Stomach (tissue), 9 donors: ENCODE data around the gene RHOXF2B. TPM values are rescaled to one million over a fixed set of nuclear protein-coding genes. Genes with fewer than 3 reads are reported as not detected.
"Not testable (repeated sequence)": the region's sequence is repeated elsewhere in the genome, so short reads cannot be mapped to it uniquely, and the experiment has no call there.

Experiments
- DNase-seq, 2 donors: peaks; one replicate each; pipeline versions ENCODE4 v3.0.0 to v3.0.0-alpha.2; 2013 to 2019
- H3K27ac ChIP-seq, 5 donors: fragments of 200-600 bp in 4 of 5; sonication (generic) in 4 of 5; one replicate each; pipeline ENCODE4 v1.5.1; 2013 to 2019; ENCODE audit warnings: mild to moderate bottlenecking in 1 of 5, moderate library complexity in 1 of 5
- H3K27me3 ChIP-seq, 3 donors: fragments of 200-600 bp; sonication (generic); one replicate each; pipeline ENCODE4 v1.5.1; 2017 to 2019; ENCODE audit warnings: mixed run types in 1 of 3
- H3K36me3 ChIP-seq, 4 donors: fragments of 200-600 bp; sonication (generic); 1 replicate in 3 of 4; 2 replicates in 1 of 4; pipeline ENCODE4 v1.5.1; 2016 to 2019
- H3K4me1 ChIP-seq, 4 donors: fragments of 200-600 bp; sonication (generic); one replicate each; pipeline ENCODE4 v1.5.1; 2016 to 2019
- H3K4me3 ChIP-seq, 4 donors: fragments of 200-600 bp; sonication (generic) in 3 of 4; one replicate each; pipeline ENCODE4 v1.5.1; 2016 to 2019; ENCODE audit warnings: mild to moderate bottlenecking in 1 of 4
- H3K9me3 ChIP-seq, 4 donors: fragments of 200-600 bp; sonication (generic); one replicate each; pipeline ENCODE4 v1.5.1; 2016 to 2019
- EP300 ChIP-seq: sonication (generic); formaldehyde crosslinking; IDR thresholded peaks from one replicate; pipeline ENCODE4 v1.6.1; 2017; ENCODE audit warnings: antibody characterized with exemption
- POLR2A ChIP-seq, 4 donors: fragments of 450-650 bp; IDR thresholded peaks; one replicate each; pipeline ENCODE4 v1.6.1; 2016; ENCODE audit warnings: antibody characterized with exemption in 4 of 4, control low read depth in 2 of 4, mild to moderate bottlenecking in 1 of 4, moderate library complexity in 1 of 4
- POLR2AphosphoS5 ChIP-seq, 3 donors: sonication (generic); formaldehyde crosslinking; IDR thresholded peaks; one replicate each; pipeline ENCODE4 v1.6.1; 2016; ENCODE audit warnings: antibody characterized with exemption in 3 of 3
- WGBS, 5 donors: extraction: QIAGEN DNeasy Blood & Tissue Kit in 3 of 5; methylation state at CpG; one replicate each; pipeline versions ENCODE4 v1.1.5 to v1.1.7; 2013 to 2018; 5-methylcytosine and 5-hydroxymethylcytosine counted together
- intact Hi-C: fragments of 100-400 bp; cut with DNase I; formaldehyde crosslinking; loops from one replicate; pipeline ENCODE4 v1.15.1; 2023; ENCODE audit warnings: low total_unique reads
- polyA plus RNA-seq, 3 donors: library from polyadenylated mRNA; stranded (reverse); fragments of 200-250 nt; gene quantifications; one replicate each; pipeline ENCODE4 v1.2.3, GENCODE V29; 2013
- total RNA-seq, 5 donors: library from RNA; depleted of rRNA; stranded (reverse); fragments of >200 nt; gene quantifications; one replicate each; pipeline versions ENCODE4 v1.1.0 to v1.2.3, GENCODE V29; 2014 to 2016
- TF ChIP-seq, protein P1 (sequence below), 7 experiments: fragments of 450-650 bp in 4 of 7; fragments of 200-600 bp in 3 of 7; sonication (generic) in 3 of 7; IDR thresholded peaks; one replicate each; pipeline ENCODE4 v1.5.1; 2016 to 2019; ENCODE audit warnings: antibody characterized with exemption in 7 of 7, control low read depth in 2 of 7, mild to moderate bottlenecking in 1 of 7
- donor health status: healthy with polysubstance abuse.
- donor health status: Bipolar disorder and iron deficiency.
- donor health status: healthy.

The RHOXF2B gene
- total and polyA plus RNA-seq, 8 donors = not detected

DNA sequence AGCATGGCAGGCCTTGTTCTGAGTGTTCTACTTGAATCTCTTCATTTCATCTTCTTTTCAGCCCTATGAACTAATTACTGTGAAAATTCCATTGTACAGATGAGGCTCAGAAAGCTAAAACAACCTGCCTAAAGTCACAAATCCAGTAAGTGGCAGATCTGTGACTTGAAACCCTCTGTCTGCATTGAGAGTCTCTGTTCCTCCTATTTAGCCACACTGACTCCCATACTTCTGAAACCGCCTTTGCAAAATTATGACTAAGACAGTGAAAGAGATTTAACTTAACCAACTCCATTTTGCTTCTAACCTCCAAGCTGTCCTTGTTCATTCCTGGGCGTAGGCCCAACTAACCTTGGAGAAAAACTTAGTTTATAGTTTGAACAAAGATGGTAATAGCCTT, 35.2 kb downstream of the RHOXF2B start:
- H3K27me3 ChIP-seq, DNase-seq, H3K4me3 ChIP-seq, H3K36me3 ChIP-seq, H3K4me1 ChIP-seq, intact Hi-C loops, H3K9me3 ChIP-seq, H3K27ac ChIP-seq: not testable (repeated sequence)
- no CpG with 5 or more reads among the region's 2 CpGs for WGBS, 5 donors

DNA sequence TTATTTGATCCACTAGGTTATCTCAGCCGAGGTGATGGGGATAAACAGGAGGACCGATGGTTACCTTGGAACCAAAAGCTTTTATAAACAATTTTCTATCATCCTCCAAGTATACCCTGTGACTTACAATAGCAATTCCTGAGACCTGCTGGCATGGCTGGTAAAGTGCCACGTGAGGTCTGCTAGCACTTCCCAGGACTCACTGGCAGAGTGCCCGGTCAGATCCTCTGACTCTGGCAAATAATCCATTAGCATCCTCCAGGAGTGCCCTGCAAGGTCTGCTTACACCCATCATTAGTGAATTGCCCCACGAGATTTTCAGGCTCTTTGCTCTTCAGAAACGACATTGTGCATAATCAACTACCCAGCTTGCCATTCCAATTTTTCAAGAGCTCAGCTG, 37.3 kb downstream of the RHOXF2B start:
- H3K9me3 ChIP-seq, intact Hi-C loops, H3K4me1 ChIP-seq, H3K36me3 ChIP-seq, H3K27ac ChIP-seq, DNase-seq, H3K4me3 ChIP-seq, H3K27me3 ChIP-seq: not testable (repeated sequence)
- WGBS, 5 donors = no CpG with 5 or more reads among the region's 6 CpGs

DNA sequence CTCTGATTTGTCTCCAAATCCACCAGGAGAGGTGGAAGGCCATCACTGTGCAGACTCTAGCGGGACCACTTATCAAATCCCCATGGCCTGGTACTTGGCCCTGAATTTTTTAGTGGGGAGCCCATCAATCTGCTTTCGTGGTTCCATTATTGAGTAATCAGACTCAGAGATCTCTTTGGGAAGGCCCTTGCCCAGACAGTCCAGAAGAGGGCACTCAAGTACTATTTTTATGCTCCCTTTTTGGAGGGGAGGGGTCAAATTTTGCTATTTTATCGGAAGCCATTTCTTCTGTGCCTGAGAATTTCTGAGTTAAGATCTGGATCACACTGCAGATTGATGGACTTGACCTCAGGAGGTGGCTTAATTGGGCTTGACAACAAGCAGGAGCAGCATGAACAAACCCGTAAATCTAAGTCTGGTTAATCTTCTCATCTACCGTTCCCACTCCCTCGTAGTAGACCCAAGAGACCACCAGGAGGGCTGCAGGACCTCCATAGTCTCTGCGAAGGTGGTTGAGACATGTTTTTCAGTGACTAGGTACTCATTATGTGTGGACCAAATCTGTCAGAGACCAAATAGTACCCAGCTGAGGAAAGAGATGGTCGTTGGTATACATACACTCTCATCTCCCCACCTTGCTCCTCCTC, 38.3 kb downstream of the RHOXF2B start:
- H3K36me3 ChIP-seq, DNase-seq, H3K27ac ChIP-seq, H3K9me3 ChIP-seq, intact Hi-C loops, H3K4me3 ChIP-seq, H3K4me1 ChIP-seq, H3K27me3 ChIP-seq: not testable (repeated sequence)
- WGBS, 5 donors = no CpG with 5 or more reads among the region's 8 CpGs

DNA sequence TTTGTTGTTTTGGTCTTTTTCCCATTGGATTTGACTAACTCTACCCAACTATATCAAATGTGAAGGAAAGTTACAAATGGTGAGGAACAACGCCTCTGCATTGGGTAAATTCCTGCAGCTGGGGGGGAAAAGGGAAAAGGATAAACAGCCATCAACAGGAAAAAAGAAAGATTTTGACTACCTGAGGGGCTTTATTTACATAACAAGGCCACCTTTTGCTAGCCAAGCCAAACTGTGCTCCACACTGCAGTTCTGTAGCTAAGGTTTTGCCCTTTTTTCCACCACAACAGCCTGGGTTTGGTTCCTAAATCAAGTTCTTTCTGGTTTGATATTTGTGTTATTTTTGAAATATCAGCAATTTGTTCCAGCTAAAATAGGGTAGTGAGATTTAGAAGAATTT, 40.8 kb downstream of the RHOXF2B start:
- no peaks in the 10 kb centered on the region for H3K4me1 ChIP-seq
- DNase-seq = no peak
- no peak overlapping the region for H3K27ac ChIP-seq
- H3K4me3 ChIP-seq = no peak overlapping the region
- 57 to 84% (median 75%) methylated on average over 1 of the region's 1 CpG for WGBS, 5 donors
- intact Hi-C loops = no loop called here
- H3K27me3 ChIP-seq = no peaks in the 10 kb centered on the region
- H3K36me3 ChIP-seq = no peaks in the 10 kb centered on the region
- no peak for TF ChIP-seq POLR2A (IDR thresholded peaks at IDR 0.05)
- no peak for TF ChIP-seq EP300
- no peak for TF ChIP-seq POLR2AphosphoS5 (IDR thresholded peaks at IDR 0.05)
- TF ChIP-seq, protein P1, sequence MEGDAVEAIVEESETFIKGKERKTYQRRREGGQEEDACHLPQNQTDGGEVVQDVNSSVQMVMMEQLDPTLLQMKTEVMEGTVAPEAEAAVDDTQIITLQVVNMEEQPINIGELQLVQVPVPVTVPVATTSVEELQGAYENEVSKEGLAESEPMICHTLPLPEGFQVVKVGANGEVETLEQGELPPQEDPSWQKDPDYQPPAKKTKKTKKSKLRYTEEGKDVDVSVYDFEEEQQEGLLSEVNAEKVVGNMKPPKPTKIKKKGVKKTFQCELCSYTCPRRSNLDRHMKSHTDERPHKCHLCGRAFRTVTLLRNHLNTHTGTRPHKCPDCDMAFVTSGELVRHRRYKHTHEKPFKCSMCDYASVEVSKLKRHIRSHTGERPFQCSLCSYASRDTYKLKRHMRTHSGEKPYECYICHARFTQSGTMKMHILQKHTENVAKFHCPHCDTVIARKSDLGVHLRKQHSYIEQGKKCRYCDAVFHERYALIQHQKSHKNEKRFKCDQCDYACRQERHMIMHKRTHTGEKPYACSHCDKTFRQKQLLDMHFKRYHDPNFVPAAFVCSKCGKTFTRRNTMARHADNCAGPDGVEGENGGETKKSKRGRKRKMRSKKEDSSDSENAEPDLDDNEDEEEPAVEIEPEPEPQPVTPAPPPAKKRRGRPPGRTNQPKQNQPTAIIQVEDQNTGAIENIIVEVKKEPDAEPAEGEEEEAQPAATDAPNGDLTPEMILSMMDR (IDR thresholded peaks at IDR 0.05) = no peak
- no peaks in the 10 kb centered on the region for H3K9me3 ChIP-seq

DNA sequence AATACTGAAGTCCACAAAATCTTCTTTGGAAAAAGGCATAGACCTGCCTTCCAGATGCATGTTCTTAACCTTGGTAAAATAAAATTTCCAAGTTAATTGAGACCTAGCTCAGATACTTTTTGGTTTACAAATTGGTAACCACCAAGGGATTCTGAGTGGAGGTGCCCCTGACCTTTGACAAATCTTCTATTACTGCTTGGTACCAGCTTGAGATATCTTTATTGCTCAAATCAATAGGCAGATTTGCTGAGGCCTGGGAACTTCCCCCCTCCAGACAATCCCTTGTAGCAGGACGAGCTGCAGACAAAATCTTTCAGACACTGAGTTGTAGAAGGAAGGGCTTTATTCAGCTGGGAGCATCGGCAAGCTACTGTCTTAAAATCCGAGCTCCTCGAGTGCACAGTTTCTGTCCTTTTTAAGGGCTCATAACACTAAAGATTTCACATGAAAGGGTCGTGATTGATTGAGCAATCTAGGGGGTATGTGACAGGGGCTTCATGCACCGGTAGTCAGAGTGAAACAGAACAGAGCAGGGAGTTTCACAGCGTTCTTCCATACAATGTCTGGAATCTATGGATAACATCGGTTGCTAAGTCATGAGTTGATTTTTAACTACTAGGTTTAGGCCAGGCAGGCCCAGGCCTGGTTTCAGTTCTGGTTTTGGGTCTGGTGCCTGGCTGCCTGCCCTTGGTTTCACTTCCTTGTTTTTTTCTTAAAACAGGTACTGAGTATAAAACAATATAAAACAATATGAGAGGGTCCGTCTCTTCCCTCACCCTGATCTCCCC, 41.8 kb downstream of the RHOXF2B start:
- H3K27me3 ChIP-seq, intact Hi-C loops, H3K27ac ChIP-seq, H3K36me3 ChIP-seq, H3K4me1 ChIP-seq, H3K9me3 ChIP-seq, H3K4me3 ChIP-seq: not testable (repeated sequence)
- DNase-seq = peak in 1 of 2 donors; percentile 19
- WGBS, 5 donors = 70 to 79% (median 73%) methylated on average over 9 of the region's 9 CpGs

DNA sequence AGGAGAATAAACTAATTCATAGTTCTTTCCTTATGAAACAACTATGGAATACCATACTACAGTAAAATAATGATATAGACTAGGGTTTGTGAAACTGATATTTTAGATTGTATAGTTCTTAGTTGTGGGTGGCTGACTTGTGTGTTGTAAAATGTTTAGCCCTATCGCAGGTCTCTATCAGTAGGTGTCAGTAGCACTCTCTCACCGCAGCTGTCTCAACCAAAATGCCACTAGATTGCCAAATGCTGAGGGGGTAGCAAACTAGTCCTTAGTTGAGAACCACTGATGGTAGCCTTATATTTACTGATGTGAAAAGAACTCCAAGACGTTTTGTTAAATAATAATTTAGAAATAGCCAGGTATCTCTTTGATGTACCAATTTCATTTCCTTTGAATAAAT, 48.1 kb downstream of the RHOXF2B start:
- no peak overlapping the region for H3K27ac ChIP-seq
- WGBS, 5 donors = 7 to 28% (median 19%) methylated on average over 3 of the region's 3 CpGs
- no peak for TF ChIP-seq POLR2A (IDR thresholded peaks at IDR 0.05)
- no peak for TF ChIP-seq POLR2AphosphoS5 (IDR thresholded peaks at IDR 0.05)
- TF ChIP-seq, protein P1 (IDR thresholded peaks at IDR 0.05) = no peak
- TF ChIP-seq EP300 = no peak
- peaks cover 0 to 11% (median 0%) of the 10 kb centered on the region in 4 donors for H3K9me3 ChIP-seq
- intact Hi-C loops = no loop called here
- H3K4me3 ChIP-seq = no peak overlapping the region
- no peak for DNase-seq
- no peaks in the 10 kb centered on the region for H3K36me3 ChIP-seq
- no peaks in the 10 kb centered on the region for H3K4me1 ChIP-seq
- no peaks in the 10 kb centered on the region for H3K27me3 ChIP-seq
